GM12872 (cell line): Measurements from ENCODE around the gene CYP1B1.

Experiments
- TF ChIP-seq, protein P1 (sequence below): IDR thresholded peaks from 3 replicates; pipeline ENCODE4 v1.5.1; 2011; ENCODE audit warnings: low read depth, mild to moderate bottlenecking, low read length, moderate library complexity; ENCODE audit not compliant: insufficient read depth

CYP1B1 gene

DNA sequence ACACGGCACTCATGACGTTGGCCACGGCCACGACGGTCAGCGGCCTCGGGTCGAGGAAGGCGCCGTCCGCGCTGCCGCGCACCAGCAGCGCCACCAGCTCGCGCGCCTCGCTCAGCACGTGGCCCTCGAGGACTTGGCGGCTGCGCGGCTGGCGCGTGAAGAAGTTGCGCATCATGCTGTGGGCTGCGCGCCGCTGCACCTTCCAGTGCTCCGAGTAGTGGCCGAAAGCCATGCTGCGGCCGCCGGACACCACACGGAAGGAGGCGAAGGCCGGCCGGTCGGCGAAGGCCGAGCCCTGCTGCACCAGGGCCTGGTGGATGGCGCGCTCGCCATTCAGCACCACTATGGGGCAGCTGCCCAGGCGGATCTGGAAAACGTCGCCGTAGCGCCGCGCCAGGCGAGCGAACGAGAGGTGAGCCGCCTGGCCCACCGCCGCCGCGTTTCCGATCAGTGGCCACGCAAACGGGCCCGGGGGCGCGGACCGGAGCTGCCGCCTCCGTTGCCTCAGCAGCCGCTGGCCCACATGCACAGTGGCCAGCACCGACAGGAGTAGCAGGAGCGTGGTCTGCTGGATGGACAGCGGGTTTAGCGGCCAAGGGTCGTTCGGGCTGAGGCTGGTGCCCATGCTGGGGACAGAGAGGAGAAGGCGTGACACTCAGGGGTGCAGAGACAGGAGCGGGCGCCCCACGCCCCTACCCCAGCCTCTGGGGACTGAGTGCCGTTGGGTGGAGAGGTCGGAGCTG lies 1.0 kb downstream of the CYP1B1 start:
- TF ChIP-seq, protein P1, sequence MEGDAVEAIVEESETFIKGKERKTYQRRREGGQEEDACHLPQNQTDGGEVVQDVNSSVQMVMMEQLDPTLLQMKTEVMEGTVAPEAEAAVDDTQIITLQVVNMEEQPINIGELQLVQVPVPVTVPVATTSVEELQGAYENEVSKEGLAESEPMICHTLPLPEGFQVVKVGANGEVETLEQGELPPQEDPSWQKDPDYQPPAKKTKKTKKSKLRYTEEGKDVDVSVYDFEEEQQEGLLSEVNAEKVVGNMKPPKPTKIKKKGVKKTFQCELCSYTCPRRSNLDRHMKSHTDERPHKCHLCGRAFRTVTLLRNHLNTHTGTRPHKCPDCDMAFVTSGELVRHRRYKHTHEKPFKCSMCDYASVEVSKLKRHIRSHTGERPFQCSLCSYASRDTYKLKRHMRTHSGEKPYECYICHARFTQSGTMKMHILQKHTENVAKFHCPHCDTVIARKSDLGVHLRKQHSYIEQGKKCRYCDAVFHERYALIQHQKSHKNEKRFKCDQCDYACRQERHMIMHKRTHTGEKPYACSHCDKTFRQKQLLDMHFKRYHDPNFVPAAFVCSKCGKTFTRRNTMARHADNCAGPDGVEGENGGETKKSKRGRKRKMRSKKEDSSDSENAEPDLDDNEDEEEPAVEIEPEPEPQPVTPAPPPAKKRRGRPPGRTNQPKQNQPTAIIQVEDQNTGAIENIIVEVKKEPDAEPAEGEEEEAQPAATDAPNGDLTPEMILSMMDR: no peak

GRCh38 chr2:38074058-38074763 lies 1.7 kb downstream of the CYP1B1 start:
- TF ChIP-seq, protein P1: no peak

GRCh38 chr2:38073211-38074057 lies 2.5 kb downstream of the CYP1B1 start:
- TF ChIP-seq, protein P1: no peak

GRCh38 chr2:38070438-38070837 lies 5.5 kb downstream of the CYP1B1 start:
- TF ChIP-seq, protein P1: no peak

- TF ChIP-seq, protein P1: no peak
Measured at GRCh38 chr2:38068234-38068633, 7.7 kb downstream of the CYP1B1 start.

DNA sequence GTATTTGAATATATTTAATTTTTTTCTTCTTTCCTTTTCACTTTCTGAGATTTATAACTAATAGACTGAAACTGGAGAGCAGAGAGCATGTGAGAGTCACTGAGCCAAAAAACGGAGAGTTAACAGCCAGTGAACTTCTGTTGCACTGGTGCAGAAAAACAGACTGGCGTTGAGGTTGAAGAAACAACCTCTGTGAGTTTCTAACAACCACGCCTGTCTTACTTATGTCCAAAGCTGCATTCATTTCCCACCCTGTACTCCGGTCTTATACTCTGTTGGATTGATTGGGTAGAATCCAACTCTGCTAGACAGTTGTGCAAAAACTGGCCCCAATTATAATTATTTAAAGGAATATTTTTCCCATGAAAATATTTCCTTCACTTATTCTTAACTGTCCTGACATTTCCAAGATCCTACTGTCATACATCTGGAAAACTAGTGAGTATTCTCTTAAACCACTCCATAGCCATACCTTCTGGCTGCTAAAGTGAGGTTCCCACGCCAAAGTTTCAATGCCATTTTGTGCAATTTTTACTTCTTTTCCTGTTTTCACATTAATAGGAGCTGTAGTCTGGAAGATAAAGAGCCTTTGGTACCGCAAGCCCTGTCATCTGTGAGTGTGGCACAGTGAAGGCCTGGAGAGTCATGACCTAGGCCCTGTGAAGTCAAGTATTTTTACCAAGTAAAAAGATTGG lies 9.4 kb downstream of the CYP1B1 start:
- TF ChIP-seq, protein P1: no peak

- TF ChIP-seq, protein P1: no peak
Measured at GRCh38 chr2:38065502-38066135, 10.3 kb downstream of the CYP1B1 start.
